Mesenchymal stem cell (in vitro differentiated cells and primary cell): ENCODE data around the gene SREBF1.

Experiments
- DNase-seq: peaks from one replicate; pipeline ENCODE4 v3.0.0-alpha.2; 2013
- H2AFZ ChIP-seq: one replicate; pipeline ENCODE4 v1.6.1; 2013; ENCODE audit warnings: low read depth, mild to moderate bottlenecking, control low read depth, inconsistent platforms, low read length, moderate library complexity
- H2AK5ac ChIP-seq: 2 replicates; pipeline ENCODE4 v1.6.1; 2013; ENCODE audit warnings: low read length, moderate library complexity, mild to moderate bottlenecking, inconsistent platforms; ENCODE audit not compliant: severe bottlenecking
- H2BK120ac ChIP-seq: one replicate; pipeline ENCODE4 v1.6.1; 2013; ENCODE audit warnings: low read depth, mild to moderate bottlenecking, inconsistent platforms, low read length, moderate library complexity
- H2BK12ac ChIP-seq, 2 experiments: one replicate each; pipeline ENCODE4 v1.6.1; 2013; ENCODE audit warnings: inconsistent platforms in 2 of 2, low read length in 2 of 2, mild to moderate bottlenecking in 2 of 2, moderate library complexity in 2 of 2, control low read depth in 1 of 2
- H2BK15ac ChIP-seq: one replicate; pipeline ENCODE4 v1.6.1; 2013; ENCODE audit warnings: mild to moderate bottlenecking, low read depth, inconsistent platforms; ENCODE audit not compliant: poor library complexity, severe bottlenecking
- H2BK5ac ChIP-seq: 2 replicates; pipeline ENCODE4 v1.6.1; 2013; ENCODE audit warnings: low read depth, mild to moderate bottlenecking, low read length, control low read depth, inconsistent platforms; ENCODE audit not compliant: poor library complexity, severe bottlenecking
- H3K14ac ChIP-seq, 2 experiments: one replicate each; pipeline ENCODE4 v1.6.1; 2013; ENCODE audit warnings: inconsistent platforms in 2 of 2, low read length in 2 of 2, control low read depth in 1 of 2, mild to moderate bottlenecking in 1 of 2, moderate library complexity in 1 of 2
- H3K18ac ChIP-seq, 2 experiments: one replicate each; pipeline ENCODE4 v1.6.1; 2013; ENCODE audit warnings: inconsistent platforms in 2 of 2, low read length in 2 of 2, control low read depth in 1 of 2, low read depth in 1 of 2, mild to moderate bottlenecking in 1 of 2
- H3K23ac ChIP-seq, 2 experiments: one replicate each; pipeline ENCODE4 v1.6.1; 2013; ENCODE audit warnings: inconsistent platforms in 2 of 2, low read length in 2 of 2, mild to moderate bottlenecking in 2 of 2, moderate library complexity in 2 of 2, control low read depth in 1 of 2
- H3K27ac ChIP-seq: 2 replicates; pipeline ENCODE4 v1.5.1; 2013; ENCODE audit warnings: mild to moderate bottlenecking, moderate library complexity, low read length, control low read depth, inconsistent platforms; ENCODE audit not compliant: poor library complexity, severe bottlenecking
- H3K27me3 ChIP-seq, 2 experiments: 2 replicates each; pipeline versions ENCODE4 v1.6.1 to v1.7.0; 2013; ENCODE audit warnings: low read length in 2 of 2, mild to moderate bottlenecking in 2 of 2, moderate library complexity in 2 of 2, control low read depth in 1 of 2, inconsistent platforms in 1 of 2; ENCODE audit not compliant: control insufficient read depth in 1 of 2, insufficient read depth in 1 of 2
- H3K36me3 ChIP-seq, 2 experiments: 2 replicates each; pipeline versions ENCODE4 v1.6.1 to v1.7.0; 2013; ENCODE audit warnings: low read length in 2 of 2, control low read depth in 1 of 2, inconsistent platforms in 1 of 2, low read depth in 1 of 2, mild to moderate bottlenecking in 1 of 2; ENCODE audit not compliant: insufficient read depth in 2 of 2, control insufficient read depth in 1 of 2
- H3K4ac ChIP-seq, 2 experiments: one replicate each; pipeline ENCODE4 v1.6.1; 2013; ENCODE audit warnings: inconsistent platforms in 2 of 2, low read length in 2 of 2, mild to moderate bottlenecking in 2 of 2, moderate library complexity in 2 of 2, control low read depth in 1 of 2, low read depth in 1 of 2
- H3K4me1 ChIP-seq: 2 replicates; pipeline ENCODE4 v1.6.1; 2013; ENCODE audit warnings: low read depth, low read length, control low read depth; ENCODE audit not compliant: control insufficient read depth, insufficient read depth
- H3K4me2 ChIP-seq: 2 replicates; pipeline ENCODE4 v1.6.1; 2013; ENCODE audit warnings: low read length, mild to moderate bottlenecking, inconsistent platforms; ENCODE audit not compliant: poor library complexity, severe bottlenecking
- H3K4me3 ChIP-seq, 2 experiments: 2 replicates each; pipeline versions ENCODE4 v1.5.1 to v1.7.0; 2013; ENCODE audit warnings: low read length in 2 of 2, mild to moderate bottlenecking in 2 of 2, control low read depth in 1 of 2, low read depth in 1 of 2; ENCODE audit not compliant: insufficient read depth in 1 of 2
- H3K79me1 ChIP-seq: replicated peaks from 2 replicates; pipeline ENCODE4 v1.6.1; 2013; ENCODE audit warnings: mild to moderate bottlenecking, control low read depth, low read length, inconsistent platforms; ENCODE audit not compliant: poor library complexity, severe bottlenecking
- H3K9ac ChIP-seq: 2 replicates; pipeline ENCODE4 v1.7.0; 2013; ENCODE audit warnings: mild to moderate bottlenecking, low read length, moderate library complexity
- H3K9me3 ChIP-seq: 2 replicates; pipeline ENCODE4 v1.7.0; 2013; ENCODE audit warnings: mild to moderate bottlenecking, low read length; ENCODE audit not compliant: control insufficient read depth
- H4K8ac ChIP-seq: one replicate; pipeline ENCODE4 v1.6.1; 2013; ENCODE audit warnings: inconsistent platforms, mild to moderate bottlenecking, low read length, moderate library complexity
- H4K91ac ChIP-seq: one replicate; pipeline ENCODE4 v1.6.1; 2013; ENCODE audit warnings: mild to moderate bottlenecking, low read length, inconsistent platforms
- WGBS: methylation state at CpG from one replicate; pipeline ENCODE4 v1.1.7; 2013; ENCODE audit warnings: mixed read lengths; 5-methylcytosine and 5-hydroxymethylcytosine counted together

Gene SREBF1

DNA sequence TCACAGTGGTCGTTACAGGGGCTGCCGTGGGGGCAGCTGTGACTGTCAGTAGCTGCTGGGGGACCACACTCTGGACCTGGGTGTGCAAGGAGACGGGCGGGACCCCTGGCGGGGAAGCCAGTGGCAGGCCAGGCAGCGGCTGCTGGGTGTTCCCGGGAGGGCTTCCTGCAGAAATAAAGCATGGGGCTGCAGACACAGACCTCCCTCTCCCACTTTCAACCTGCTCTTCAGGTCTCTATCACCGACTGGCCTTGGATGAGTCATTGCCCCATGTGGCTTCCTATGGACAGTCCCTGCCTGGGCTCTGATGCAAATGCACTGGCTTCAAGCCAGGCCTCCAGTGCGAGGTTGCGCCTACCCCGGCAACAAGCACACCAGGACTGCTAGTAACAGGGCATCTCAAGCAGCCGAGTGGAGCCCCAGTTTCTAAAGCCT lies 17.2 kb downstream of the SREBF1 start:
- Histone ChIP-seq H3K14ac (no peak overlapping the region), H3K27me3 (no peaks in the 10 kb centered on the region), H2BK5ac (no peak overlapping the region), H3K4ac (no peak overlapping the region), H2AK5ac (no peak overlapping the region), H3K9ac (no peak overlapping the region), H3K23ac (no peak overlapping the region), H4K91ac (no peak overlapping the region), H3K36me3 (peaks cover 57 to 65% of the 10 kb centered on the region in 2 experiments), H2AFZ (no peak overlapping the region), H2BK120ac (no peak overlapping the region), H3K4me1 (peaks cover 51% of the 10 kb centered on the region), H3K4me3 (no peak overlapping the region), H3K9me3 (no peaks in the 10 kb centered on the region), H3K4me2 (no peak overlapping the region), H3K18ac (peak overlapping the region in 1 of 2 experiments; percentile 6), H2BK12ac (peak overlapping the region in 1 of 2 experiments; percentile 60), H3K79me1 (peaks cover 36% of the 10 kb centered on the region), H2BK15ac (no peak overlapping the region), H4K8ac (no peak overlapping the region), H3K27ac (no peak overlapping the region)
- DNase-seq: peak; percentile 94
- 65% methylated on average over 12 of the region's 12 CpGs for WGBS

DNA sequence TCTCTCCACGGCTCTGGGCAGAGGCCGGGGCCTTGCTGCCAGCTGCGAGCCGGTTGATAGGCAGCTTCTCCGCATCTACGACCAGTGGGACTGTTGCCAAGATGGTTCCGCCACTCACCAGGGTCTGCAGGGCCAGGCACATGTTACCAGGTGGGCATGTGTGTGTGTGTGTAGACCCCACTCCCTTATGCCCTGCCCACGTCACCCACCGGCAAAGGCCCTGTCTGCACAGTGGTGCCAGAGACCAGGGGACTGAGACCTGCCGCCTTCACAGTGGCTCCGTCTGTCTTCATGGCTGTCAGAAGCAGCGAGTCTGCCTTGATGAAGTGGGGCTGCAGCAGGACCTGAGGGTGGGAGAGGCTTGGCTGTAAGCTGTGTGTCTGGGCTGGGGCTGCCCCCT lies 17.7 kb downstream of the SREBF1 start:
- Histone ChIP-seq H3K27me3 (no peaks in the 10 kb centered on the region), H2AFZ (no peak overlapping the region), H3K9me3 (no peaks in the 10 kb centered on the region), H2BK5ac (no peak overlapping the region), H2BK12ac (peak overlapping the region in 1 of 2 experiments; percentile 60), H4K91ac (no peak overlapping the region), H3K79me1 (peaks cover 33% of the 10 kb centered on the region), H3K4me1 (peaks cover 46% of the 10 kb centered on the region), H3K23ac (no peak overlapping the region), H3K4me3 (no peak overlapping the region), H3K27ac (no peak overlapping the region), H2BK15ac (no peak overlapping the region), H2AK5ac (no peak overlapping the region), H4K8ac (no peak overlapping the region), H2BK120ac (no peak overlapping the region), H3K9ac (no peak overlapping the region), H3K4ac (no peak overlapping the region), H3K18ac (peak overlapping the region in 1 of 2 experiments; percentile 75), H3K36me3 (peaks cover 62 to 69% of the 10 kb centered on the region in 2 experiments), H3K4me2 (no peak overlapping the region), H3K14ac (no peak overlapping the region)
- WGBS: 98% methylated on average over 11 of the region's 12 CpGs
- no peak for DNase-seq

DNA sequence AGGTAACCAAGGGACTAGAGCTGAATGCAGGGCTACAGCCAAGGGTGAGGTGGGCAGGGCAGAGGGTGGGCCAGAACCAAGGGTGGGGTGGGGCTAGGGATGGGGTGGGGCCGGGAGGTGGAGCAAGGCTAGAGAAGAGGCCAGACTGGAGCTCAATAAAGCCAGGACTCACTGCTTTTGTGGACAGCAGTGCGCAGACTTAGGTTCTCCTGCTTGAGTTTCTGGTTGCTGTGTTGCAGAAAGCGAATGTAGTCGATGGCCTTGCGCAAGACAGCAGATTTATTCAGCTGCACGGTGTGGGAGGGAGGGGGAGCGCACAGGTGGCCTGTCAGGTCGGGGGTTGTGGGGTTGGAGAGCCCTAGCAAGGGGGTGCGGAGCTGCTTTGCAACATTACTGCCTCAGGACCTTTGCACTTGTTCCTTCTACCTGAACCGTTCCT lies 18.7 kb downstream of the SREBF1 start:
- Histone ChIP-seq H3K36me3 (peaks cover 72 to 79% of the 10 kb centered on the region in 2 experiments), H2BK120ac (no peak overlapping the region), H3K18ac (peak overlapping the region in 1 of 2 experiments; percentile 53), H3K27me3 (no peaks in the 10 kb centered on the region), H3K23ac (no peak overlapping the region), H3K4me2 (no peak overlapping the region), H2BK12ac (peak overlapping the region in 1 of 2 experiments; percentile 49), H3K4me1 (peaks cover 43% of the 10 kb centered on the region), H3K27ac (no peak overlapping the region), H4K8ac (no peak overlapping the region), H3K9ac (no peak overlapping the region), H3K14ac (peak overlapping the region in 1 of 2 experiments; percentile 61), H2BK5ac (no peak overlapping the region), H2AK5ac (no peak overlapping the region), H2AFZ (no peak overlapping the region), H3K4ac (no peak overlapping the region), H3K4me3 (no peak overlapping the region), H4K91ac (no peak overlapping the region), H3K9me3 (no peaks in the 10 kb centered on the region), H3K79me1 (peaks cover 29% of the 10 kb centered on the region), H2BK15ac (no peak overlapping the region)
- DNase-seq: peak; percentile 44
- WGBS: 85% methylated on average over 9 of the region's 10 CpGs

DNA sequence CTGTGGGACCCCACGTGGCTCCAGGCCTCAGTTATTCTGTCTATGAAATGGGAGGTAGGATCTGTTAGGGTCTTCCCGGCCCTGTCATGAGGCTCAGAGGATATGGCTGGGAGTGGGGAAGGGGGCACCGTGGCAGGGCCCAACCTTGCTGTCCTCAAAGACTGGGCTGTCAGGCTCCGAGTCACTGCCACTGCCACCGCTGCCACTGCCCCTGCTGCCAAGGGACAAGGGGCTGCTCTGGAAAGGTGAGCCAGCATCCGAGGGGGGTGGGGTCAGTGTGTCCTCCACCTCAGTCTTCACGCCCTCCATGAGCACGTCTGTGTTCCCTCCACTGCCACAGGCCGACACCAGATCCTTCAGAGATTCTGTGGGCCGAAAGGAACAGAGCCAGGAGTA lies 19.2 kb downstream of the SREBF1 start:
- Histone ChIP-seq H2BK120ac (no peak overlapping the region), H4K8ac (peak overlapping the region; percentile 14), H3K36me3 (peaks cover 77 to 85% of the 10 kb centered on the region in 2 experiments), H4K91ac (peak overlapping the region; percentile 29), H2AK5ac (peak overlapping the region; percentile 18), H3K4ac (no peak overlapping the region), H3K4me3 (no peak overlapping the region), H3K27me3 (no peaks in the 10 kb centered on the region), H3K79me1 (peaks cover 26% of the 10 kb centered on the region), H3K27ac (no peak overlapping the region), H3K23ac (no peak overlapping the region), H3K18ac (peak overlapping the region in 1 of 2 experiments; percentile 5), H3K9ac (no peak overlapping the region), H3K4me1 (peaks cover 44% of the 10 kb centered on the region), H3K4me2 (no peak overlapping the region), H2AFZ (no peak overlapping the region), H2BK15ac (no peak overlapping the region), H3K9me3 (no peaks in the 10 kb centered on the region), H3K14ac (peak overlapping the region in 1 of 2 experiments; percentile 35), H2BK5ac (no peak overlapping the region), H2BK12ac (peak overlapping the region in 1 of 2 experiments; percentile 21)
- WGBS: 95% methylated on average over 10 of the region's 10 CpGs
- DNase-seq: no peak
